Epidermal melanocyte (primary cell): ENCODE measurements around the gene IFNLR1.
"Not testable (repeated sequence)": the region's sequence is repeated elsewhere in the genome, so short reads cannot be mapped to it uniquely, and the experiment has no call there.

Source experiments
- DNase-seq: peaks from one replicate; pipeline ENCODE4 v3.0.0; 2011; ENCODE audit warnings: low spot score; ENCODE audit not compliant: insufficient read length

Gene IFNLR1

DNA sequence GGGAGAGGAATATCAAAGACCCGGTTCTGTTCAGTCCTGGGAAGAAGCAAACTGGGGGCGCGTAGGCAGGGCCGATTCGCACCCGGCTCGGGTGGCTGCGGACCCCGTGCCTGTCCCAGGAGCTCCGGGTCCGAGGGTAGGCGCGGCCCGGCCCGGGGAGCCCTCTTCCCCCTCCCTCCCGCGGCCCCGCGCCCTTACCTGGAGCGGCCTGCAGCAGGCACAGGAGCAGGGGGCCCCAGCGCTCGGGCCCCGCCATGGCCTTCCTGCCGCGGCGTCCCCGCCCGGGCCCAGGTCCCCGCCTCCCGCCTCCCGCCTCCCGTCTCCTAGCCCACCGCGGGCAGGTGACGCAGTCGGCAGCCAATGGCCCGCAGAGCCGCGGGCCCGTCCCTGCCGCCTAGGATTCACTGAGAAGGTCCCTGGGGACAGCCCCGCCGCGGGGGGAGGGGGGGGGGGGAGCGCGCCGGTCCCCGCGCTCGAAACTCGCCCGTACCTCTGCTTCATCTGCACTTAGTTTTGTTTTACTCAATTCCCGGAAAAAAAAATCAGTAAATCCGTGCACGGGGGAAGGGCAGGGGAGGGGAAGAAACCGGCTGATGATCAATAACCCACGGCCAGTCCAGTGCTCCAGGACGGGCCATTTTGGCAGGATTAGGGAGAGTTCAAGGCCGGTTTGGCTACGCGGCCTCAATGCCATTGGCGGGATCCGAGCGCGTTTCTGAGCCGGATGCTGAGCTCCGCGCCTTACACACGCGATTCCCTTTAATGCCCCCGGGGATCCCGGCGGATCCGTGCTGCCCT lies at the start of gene IFNLR1:
TSS of gene IFNLR1 (minus strand) at position 297 of the 798 bp plus-strand sequence. CDS start at position 256, 41 bp downstream.
- peak; percentile 33 for DNase-seq

DNA sequence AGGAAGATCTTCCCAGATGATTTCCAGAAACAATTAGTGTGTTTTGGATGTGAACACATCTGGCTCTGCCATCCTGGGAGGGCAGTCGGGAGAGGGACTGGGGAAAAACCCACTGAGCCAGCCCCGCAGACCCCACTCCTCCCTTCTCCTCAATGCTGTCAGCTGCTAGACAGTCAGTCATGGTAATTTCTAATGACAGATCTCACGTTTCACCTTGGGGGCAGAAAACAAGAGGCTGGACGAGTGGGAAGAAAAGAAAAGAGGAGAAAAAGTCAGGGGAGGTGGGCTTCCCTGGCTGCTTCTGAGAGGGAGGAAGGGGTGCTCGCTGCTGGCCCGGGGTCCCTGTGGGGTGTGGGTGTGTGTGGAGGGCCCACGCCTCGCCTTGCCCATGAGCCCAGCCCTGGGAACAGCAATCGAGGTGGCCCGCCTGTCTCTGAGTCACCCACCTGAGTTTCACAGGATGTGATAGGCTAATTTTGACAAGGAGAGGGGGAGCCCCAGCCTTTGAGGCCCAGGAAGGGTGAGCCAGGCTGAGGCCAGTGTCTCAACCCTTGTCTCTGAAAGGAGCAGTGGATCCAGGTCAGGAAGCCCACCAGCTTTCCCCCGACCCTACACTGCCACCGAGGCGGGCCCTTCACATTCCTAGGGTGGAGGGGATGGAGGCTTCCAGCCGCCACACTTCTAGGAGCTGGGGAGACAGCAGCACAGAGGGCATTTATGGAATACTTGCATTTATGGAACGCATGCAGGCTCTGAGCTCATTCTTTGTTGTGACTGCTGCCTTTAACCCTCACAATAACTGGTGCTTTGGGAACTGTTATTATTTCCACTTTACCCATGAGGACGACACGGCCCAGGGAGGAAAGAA lies 49.1 kb upstream of the IFNLR1 start:
- DNase-seq, result no peak

DNA sequence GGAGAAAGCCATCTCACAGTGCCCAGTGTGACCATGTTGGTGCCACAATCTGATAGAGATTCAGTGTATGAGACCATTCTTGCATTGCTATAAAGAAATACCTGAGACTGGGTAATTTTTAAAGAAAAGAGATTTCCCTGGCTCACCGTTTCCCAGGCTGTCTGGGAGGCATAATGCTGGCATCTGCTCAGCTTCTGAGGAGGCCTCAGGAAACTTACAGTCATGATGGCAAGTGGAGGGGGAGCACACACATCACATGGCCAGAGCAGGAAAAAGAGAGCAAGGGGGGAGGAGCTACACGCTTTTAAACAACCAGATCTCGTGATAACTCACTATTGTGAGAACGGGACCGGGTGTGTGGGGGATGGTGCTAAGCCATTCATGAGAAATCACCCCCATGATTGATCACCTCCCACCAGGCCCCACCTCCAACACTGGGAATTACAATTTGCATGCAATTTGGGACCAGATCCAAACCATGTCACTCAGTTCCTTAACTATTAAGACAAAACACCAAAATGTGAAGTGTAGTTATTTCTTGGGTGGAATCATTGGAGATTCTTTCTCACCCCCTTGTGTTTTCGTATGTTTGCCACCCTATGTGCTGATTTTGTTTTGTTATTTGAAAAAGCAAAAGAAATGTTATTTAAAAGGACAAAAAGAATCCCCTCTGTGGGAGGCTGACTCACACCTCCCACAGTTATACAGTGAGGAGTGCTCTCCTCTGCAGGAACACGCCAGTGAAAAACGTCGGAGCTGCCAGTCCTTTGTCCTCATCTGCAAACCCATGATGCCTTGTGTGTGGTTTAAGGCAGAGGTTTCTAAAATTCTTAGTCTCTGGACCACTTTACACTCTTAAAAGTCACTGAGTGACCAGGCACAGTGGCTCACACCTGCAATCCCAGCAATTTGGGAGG lies 46.9 kb upstream of the IFNLR1 start:
- no peak for DNase-seq

DNA sequence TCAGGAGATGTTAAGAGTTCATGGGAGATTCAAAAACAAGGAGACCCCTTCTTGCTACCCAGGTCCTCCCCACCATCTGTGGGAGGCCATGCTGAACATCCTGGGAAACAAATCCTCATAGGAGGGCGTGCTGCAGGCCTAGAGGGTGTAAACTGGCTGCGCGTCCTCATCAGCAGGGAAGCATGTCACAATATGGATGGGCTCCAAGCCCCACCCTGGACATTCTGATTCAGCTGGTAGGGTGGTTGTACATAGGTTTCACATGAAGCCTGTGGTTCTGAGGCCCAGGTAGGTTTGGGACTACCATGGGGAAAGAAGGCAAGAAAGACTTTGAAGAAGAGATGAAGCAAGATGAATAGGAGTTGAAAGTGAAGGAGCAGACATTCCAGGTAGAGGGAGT lies 44.6 kb upstream of the IFNLR1 start:
- no peak for DNase-seq

DNA sequence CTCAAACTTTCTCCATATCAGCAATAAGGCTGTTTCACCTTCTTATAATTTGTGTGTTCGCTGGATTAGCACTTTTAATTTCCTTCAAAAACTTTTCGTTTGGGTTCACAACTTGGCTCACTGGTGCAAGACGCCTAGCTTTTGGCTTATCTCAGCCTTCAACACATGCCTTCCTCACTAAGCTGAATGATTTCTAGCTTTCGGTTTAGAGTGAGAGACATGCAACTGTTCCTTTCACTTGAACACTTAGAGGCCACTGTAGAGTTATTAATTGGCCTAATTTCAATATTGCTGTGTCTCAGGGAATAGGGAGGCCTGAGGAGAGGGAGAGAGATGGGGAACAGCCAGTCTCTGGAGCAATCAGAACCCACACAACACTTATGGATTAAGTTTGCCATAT lies 41.2 kb upstream of the IFNLR1 start:
- no peak for DNase-seq

DNA sequence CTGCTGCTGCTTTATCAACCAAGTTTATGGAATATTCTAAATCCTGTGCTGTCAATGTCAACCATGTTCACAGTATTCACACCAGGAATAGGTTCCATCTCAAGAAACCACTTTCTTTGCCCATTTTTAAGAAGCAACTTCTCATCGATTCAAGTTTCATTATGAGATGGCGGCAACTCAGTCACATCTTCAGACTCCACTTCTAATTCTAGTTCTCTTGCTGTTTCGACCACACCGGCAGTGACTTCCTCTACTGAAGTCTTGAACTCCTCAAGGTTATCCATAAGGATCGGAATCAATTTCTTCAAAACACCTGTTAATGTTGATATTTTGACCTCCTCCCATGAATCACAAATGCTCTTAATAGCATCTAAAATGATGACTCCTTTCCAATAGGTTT lies 39.7 kb upstream of the IFNLR1 start:
- DNase-seq, result no peak

DNA sequence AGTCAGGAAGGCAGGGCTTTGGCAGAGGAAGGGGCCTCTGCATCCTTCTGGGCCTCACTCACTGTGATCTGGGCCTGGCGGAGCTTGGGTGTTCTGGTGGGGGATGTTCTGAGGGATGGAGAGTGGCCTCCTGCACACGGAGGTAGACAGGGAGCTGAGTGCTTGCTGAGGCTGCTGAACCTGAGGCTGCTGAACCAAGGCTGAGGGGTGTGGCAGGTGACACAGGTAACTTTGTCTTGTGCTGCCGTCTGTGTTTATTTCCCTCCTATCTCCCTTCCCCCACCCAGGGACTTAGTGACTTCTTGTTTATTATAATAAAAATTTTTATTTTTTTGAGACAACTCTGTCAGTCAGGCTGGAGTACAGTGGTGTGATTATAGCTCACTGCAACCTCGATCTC lies 37.7 kb upstream of the IFNLR1 start:
- DNase-seq, result no peak

DNA sequence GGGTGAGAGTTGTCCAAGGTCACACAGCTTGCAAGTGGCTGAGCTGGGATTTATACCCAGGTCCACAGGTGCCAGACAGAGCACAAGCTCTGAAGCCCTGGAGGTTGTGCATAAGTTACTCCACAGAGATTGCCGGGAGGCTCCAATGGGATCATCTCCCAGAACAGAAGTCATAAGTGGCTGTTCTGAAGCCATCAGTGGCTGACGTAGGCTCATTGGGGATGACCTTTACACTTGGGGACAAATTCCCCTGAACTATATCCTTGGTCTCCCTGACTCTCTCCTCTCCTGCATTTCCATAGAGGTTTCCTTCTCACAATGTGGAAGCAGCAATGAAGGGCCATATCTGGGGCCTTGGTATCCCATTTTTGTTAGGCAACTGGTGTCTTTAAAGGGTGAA lies 37.0 kb upstream of the IFNLR1 start:
- no peak for DNase-seq

DNA sequence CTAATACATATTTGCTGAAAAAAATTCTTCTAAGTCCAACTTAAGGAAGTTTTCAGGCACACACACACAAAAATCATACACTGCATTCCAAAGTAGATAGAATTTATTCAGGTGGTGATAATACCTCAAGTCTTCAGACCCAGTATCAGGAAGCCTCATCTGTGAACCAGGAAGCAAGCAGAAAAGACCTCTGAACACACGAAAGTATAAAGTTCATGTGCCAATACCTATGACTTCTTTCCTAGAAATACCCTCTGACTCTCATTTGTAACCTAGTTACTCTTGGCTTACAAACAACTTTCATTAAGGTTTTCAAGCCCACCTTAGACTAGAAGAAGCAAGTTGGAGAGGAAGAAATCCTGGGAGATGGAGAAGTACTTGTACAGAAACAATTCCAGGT lies 35.7 kb upstream of the IFNLR1 start:
- DNase-seq, result no peak

DNA sequence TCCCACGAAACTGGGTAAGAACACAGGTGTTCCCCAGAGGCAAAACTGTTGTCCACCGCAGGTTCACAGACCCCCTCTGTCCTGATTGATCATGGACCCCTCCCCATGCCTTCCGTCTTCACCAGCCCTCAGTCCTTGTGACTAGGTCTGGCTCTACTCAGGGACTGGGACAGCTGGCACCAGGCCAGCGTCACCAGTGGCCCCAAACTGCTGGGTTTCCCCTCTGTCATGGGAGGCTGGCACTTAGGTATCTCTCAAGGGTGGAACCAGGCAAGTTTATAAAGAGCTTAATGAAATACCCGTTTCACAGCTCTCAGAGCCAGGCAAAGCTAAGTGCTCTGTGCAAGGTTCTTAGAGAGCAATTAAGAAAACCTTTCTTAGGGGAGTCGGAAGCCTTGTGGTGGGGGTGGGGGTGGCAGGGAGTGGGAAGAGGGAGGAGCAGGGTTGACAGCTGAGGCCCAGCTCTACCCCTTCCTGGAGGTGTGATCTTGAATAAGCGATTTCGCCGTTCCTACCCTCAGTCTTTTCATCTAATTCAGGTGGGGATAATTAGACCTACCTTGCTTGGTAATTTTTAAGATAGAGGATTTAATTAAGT lies 35.0 kb upstream of the IFNLR1 start:
- DNase-seq, result no peak

DNA sequence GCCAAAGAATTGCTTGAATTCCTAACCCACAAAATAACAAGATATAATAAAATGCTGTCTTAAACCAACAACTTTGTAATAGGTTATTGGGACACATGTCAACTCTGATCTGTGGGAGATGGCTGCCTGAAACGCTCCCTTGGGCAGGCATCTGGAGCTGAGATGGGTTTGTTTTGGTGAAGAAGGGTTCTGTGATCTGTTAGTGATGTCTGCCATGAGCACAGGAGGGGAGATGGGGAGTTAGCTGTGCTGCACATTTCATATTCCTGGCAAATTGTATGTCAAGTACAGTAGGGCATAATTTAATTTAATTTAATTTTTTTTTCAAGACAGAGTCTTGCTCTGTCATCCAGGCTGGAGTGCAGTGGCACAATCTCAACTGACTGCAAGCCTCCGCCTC lies 34.2 kb upstream of the IFNLR1 start:
- no peak for DNase-seq

DNA sequence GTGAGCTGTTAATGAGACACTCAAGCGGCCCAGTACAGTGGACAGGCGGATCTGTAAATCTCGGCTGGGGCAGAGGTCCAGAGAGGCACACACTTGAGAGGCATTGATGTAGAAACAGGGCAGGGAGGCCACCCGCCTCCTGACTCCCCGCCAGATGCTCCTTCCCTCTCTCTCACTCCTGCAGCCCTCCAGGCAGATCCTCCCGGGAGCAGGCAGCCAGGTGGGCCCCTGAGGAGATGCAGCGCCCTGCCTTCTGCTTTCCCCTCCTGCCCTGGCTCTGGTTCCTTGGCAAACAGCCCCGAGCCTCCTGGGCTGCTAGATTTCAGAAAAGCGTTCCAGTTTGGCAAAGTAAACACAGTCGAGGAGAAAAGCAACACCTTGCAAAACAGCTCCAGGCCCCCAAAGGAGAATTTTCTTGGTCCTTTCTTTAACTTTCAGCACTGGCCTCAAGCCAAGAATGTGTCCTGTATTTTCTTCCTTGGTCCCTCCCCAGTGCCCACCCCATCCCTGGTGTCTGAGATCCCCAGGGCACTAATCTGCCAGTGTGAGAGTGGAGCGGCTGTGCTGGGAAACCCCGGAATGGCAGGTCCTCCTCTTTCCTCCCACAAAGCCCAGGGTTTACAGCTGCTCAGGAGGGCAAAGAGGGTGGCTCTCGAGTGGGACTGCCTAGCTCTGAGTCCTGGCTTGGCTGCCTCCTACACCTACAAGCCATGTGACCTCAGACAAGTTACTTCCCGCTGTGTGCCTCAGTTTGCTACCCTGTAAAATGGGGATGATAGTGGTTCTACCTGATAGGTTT lies 29.4 kb upstream of the IFNLR1 start:
- DNase-seq, result no peak

DNA sequence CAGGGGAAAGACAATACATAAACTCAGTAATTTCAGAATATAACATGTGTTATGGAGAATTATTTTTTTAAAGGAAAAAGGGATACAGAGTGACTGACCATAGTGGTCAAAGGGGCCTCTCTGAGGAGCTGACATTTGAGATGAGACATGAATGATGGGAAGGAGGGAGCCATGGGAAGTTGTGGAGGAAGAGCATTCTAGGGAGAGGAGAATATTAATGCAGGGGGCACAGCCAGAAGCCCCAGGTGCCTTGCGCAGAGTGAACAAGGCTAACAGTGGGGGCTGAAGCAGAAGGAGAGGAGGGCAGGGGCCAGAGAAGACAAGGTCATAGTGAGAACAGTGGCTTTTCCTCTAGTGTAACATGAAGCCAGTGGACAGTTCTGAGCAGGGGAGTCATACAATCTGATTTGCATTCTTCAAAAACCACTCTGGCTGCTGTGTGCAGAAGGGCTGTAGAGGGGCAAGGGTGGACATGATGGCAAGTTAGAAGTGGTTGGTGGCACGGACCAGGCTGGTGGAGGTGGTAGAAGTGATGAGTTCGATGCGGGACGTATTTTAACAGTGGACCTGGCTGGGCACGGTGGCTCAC lies 28.2 kb upstream of the IFNLR1 start:
- DNase-seq, result no peak

DNA sequence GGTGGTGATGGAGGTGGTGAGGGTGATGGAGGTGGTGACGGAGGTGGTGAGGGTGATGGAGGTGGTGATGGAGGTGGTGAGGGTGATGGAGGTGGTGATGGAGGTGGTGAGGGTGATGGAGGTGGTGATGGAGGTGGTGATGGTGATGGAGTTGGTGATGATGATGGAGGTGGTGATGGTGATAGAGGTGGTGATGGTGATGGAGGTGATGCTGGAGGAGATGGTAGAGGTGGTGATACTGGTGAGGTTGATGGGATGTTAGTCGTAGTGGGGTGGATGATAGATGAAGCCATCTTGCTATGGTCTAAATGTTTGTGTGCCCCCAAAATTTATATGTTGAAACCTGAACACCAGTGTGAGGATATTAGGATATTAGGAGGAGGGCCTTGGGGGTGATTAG lies 25.3 kb upstream of the IFNLR1 start:
- no peak for DNase-seq

DNA sequence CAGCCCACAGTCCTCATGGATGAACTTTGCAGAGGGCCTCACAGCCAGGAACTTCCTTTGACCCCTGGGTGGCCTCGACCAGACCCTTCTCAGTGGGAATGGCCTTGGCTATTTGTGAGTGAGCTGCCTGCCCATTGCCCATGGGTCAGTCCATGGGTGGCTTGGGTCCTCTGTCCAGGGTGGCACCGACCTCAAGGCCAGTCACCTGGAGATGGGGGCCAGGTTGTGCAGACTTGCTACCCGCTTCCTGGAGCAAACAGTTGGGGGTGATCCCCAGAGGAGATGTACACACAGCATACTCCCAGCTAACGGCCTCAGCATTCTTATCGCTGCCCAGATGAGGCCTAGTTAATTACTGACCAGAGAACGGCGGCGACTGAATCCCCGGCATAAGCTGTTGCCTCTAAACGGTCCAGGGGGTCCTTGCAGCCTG lies 23.1 kb upstream of the IFNLR1 start:
- DNase-seq, result no peak

DNA sequence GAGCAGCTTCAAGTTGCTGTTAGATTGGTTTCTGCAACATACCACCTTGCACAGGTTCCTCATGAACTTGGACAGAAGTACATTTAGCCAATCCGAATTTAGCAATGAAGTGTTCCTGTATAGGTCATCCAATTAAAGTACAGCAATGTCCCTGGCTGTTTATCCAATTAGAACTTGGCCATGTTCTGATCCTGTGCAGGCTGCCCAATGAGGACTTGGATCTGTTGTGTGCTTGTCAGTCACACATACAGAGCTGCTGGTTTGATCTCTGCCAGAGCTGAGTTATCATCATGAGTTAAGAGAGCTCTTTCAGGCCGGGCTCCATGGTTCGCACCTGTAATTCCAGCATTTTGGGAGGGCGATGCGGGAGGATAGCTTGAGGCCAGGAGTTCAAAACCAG lies 22.0 kb upstream of the IFNLR1 start:
- DNase-seq, result no peak

DNA sequence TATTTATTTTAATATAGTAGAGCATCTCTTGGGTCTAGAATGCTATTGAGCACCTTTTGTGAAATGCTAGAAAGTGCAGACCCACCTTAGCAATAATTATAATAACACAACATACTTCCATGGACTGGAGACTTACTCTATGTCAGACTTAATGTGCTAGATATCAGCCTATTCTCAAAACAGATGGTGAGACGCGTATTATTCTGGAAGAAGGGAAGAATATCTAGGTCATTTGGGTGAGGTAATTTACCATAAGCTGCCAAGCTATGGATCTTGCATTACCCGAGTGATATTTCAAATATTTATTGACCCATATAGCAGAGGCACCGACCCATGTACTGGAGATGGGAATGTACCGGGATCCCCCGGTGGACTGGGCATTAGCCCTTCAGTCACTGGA lies 20.6 kb upstream of the IFNLR1 start:
- no peak for DNase-seq

DNA sequence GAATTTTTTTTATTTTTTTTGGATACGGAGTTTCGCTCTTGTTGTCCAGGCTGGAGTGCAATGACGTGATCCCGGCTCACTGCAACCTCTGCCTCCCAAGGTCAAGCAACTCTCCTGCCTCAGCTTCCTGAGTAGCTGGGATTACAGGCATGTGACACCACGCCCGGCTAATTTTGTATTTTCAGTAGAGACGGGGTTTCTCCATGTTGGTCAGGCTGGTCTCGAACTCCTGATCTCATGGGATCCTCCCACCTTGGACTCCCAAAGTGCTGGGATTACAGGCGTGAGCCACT lies 20.3 kb upstream of the IFNLR1 start:
- not testable (repeated sequence) for DNase-seq

DNA sequence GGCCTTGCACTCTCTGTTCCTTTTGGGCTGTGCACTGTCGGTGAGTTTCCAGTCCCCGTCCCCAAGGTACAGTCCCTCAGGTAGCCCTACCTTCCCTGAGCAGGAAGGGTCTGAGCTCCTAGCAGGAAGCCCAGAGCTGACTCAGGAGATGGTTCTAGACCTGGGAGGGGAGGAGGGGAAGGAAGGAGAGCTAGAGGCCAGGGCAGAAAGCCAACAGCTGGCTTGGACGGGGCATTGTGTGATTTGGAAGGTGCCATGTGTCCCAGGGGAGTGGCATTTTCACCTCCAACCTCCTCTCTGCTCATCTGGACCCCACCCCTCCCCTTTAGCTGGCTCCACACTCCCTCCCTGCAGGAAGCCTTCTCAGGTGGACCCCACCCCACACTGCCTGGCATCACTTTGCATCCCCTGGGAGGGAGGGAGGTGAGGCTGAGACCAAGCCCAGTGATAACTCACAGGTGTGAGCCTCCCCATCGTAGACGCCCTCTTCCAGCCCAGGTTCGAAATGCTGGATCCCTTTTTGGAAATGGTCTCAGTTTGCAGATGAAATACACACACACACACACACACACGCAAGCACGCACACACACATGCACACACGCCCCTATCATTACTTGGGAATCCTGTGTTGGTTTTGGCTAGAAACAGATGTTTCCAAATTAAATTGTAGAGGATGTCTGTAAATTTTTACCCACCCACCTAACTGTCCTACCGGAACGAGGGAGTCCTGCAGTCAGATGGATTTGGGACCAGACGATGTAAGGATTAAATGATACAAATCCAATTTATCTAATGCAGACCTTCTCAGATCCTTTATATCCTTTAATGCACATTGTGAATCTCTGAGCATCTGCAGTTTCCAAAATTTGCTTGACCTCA lies 19.7 kb upstream of the IFNLR1 start:
- no peak for DNase-seq
